Neural crest cell (in vitro differentiated cells): ENCODE measurements around the gene STK17B. TPM values are rescaled to one million over a fixed set of nuclear protein-coding genes. Genes with fewer than 3 reads are reported as not detected.

Experiments
- DNase-seq: peaks from one replicate; pipeline ENCODE4 v3.0.0; 2021; ENCODE audit warnings: low read depth, mixed read lengths, low spot score
- H3K27ac Mint-ChIP-seq: one replicate; pipeline ENCODE4 v1.8.0; 2021; ENCODE audit warnings: mild to moderate bottlenecking, mixed read lengths; ENCODE audit not compliant: unreplicated experiment
- H3K27me3 Mint-ChIP-seq: 2 replicates; pipeline ENCODE4 v1.8.0; 2021; ENCODE audit warnings: low read depth, mild to moderate bottlenecking, mixed read lengths
- H3K36me3 Mint-ChIP-seq: 2 replicates; pipeline ENCODE4 v1.8.0; 2021; ENCODE audit warnings: low read depth, mild to moderate bottlenecking, mixed read lengths
- H3K4me1 Mint-ChIP-seq: 2 replicates; pipeline ENCODE4 v1.8.0; 2021; ENCODE audit warnings: mixed read lengths
- H3K4me3 Mint-ChIP-seq: one replicate; pipeline ENCODE4 v1.8.0; 2021; ENCODE audit warnings: mild to moderate bottlenecking, mixed read lengths
- H3K9me3 Mint-ChIP-seq: 2 replicates; pipeline ENCODE4 v1.8.0; 2021; ENCODE audit warnings: mixed read lengths
- CTCF ChIP-seq: fragments of 200-600 bp; sonication (generic); conservative IDR thresholded peaks from 2 replicates; pipeline ENCODE4 v1.5.0; 2021; ENCODE audit warnings: antibody characterized with exemption, mild to moderate bottlenecking
- total RNA-seq: library from RNA; stranded (reverse); gene quantifications from 2 replicates; pipeline ENCODE4 v1.2.1, GENCODE V29; 2021

Gene STK17B
- total RNA-seq, 1 donor from 2014 or later: 7.3 TPM

- no peak for TF ChIP-seq CTCF
- Mint-ChIP-seq H3K4me1 (peaks cover 15% of the 10 kb centered on the region), H3K27me3 (peaks cover 41% of the 10 kb centered on the region), H3K27ac (no peak overlapping the region), H3K4me3 (peak overlapping the region; percentile 63), H3K9me3 (no peaks in the 10 kb centered on the region), H3K36me3 (no peaks in the 10 kb centered on the region)
- DNase-seq: no peak
Measured at GRCh38 chr2:196171946-196172345, 568 bp upstream of the STK17B start.

- no peak for DNase-seq
- peak overlapping the region; percentile 73 for H3K27ac Mint-ChIP-seq
- H3K36me3 Mint-ChIP-seq: no peaks in the 10 kb centered on the region
- peaks cover 35% of the 10 kb centered on the region for H3K27me3 Mint-ChIP-seq
- TF ChIP-seq CTCF: no peak
- no peaks in the 10 kb centered on the region for H3K9me3 Mint-ChIP-seq
- peak overlapping the region; percentile 93 for H3K4me3 Mint-ChIP-seq
- H3K4me1 Mint-ChIP-seq: peaks cover 17% of the 10 kb centered on the region
Measured at GRCh38 chr2:196170606-196171247, 651 bp downstream of the STK17B start.

- peaks cover 35% of the 10 kb centered on the region for H3K27me3 Mint-ChIP-seq
- no peaks in the 10 kb centered on the region for H3K36me3 Mint-ChIP-seq
- no peak for TF ChIP-seq CTCF
- H3K27ac Mint-ChIP-seq: peak overlapping the region; percentile 73
- peak overlapping the region; percentile 93 for H3K4me3 Mint-ChIP-seq
- H3K9me3 Mint-ChIP-seq: no peaks in the 10 kb centered on the region
- peaks cover 17% of the 10 kb centered on the region for H3K4me1 Mint-ChIP-seq
- DNase-seq: no peak
Measured at GRCh38 chr2:196170213-196170605, 1.2 kb downstream of the STK17B start.

GRCh38 chr2:196169516-196169915 lies 1.9 kb downstream of the STK17B start:
- Mint-ChIP-seq H3K4me3 (peak overlapping the region; percentile 93), H3K27me3 (peaks cover 32% of the 10 kb centered on the region), H3K9me3 (no peaks in the 10 kb centered on the region), H3K27ac (no peak overlapping the region), H3K4me1 (peaks cover 17% of the 10 kb centered on the region), H3K36me3 (no peaks in the 10 kb centered on the region)
- no peak for DNase-seq
- no peak for TF ChIP-seq CTCF

- H3K27ac Mint-ChIP-seq: no peak overlapping the region
- peaks cover 17% of the 10 kb centered on the region for H3K4me1 Mint-ChIP-seq
Measured at GRCh38 chr2:196168181-196168580, 3.2 kb downstream of the STK17B start.

More at GRCh38 chr2:196168181-196168580, 3.2 kb downstream of the STK17B start:
- peaks cover 19% of the 10 kb centered on the region for H3K27me3 Mint-ChIP-seq
- peak overlapping the region; percentile 82 for H3K4me3 Mint-ChIP-seq
- no peak for DNase-seq
- no peaks in the 10 kb centered on the region for H3K36me3 Mint-ChIP-seq
- no peaks in the 10 kb centered on the region for H3K9me3 Mint-ChIP-seq
- no peak for TF ChIP-seq CTCF
